ENCODE measurements around the gene NKD2.
"Not testable (repeated sequence)": the region's sequence is repeated elsewhere in the genome, so short reads cannot be mapped to it uniquely, and the experiment has no call there.

NKD2 gene

GRCh38 chr5:999032-999501 lies 9.5 kb upstream of the NKD2 start:
- H3K23ac ChIP-seq (ENCODE audit: low read length), result no peak overlapping the region
- no peak overlapping the region for H3K4me2 ChIP-seq (ENCODE audit: low read length)
- no peaks in the 10 kb centered on the region for H3K27me3 ChIP-seq (ENCODE audit: insufficient read depth, low read length)
- peaks cover 0 to 7% of the 10 kb centered on the region in 2 experiments for H3K4me1 ChIP-seq (ENCODE audit: control insufficient read depth in 1 of 2, insufficient read depth in 2 of 2, low read length in 2 of 2)
- WGBS (ENCODE audit: extremely low coverage, insufficient coverage, insufficient read length), result no CpG with 5 or more reads among the region's 6 CpGs
- no peaks in the 10 kb centered on the region for H3K36me3 ChIP-seq (ENCODE audit: control insufficient read depth in 1 of 2, insufficient read depth in 2 of 2, low read length in 2 of 2)
- H3K27ac ChIP-seq (ENCODE audit: low read depth, low read length), result no peak overlapping the region
- H2AK5ac ChIP-seq (ENCODE audit: low read length), result no peak overlapping the region
- no peak overlapping the region for H3K4me3 ChIP-seq (ENCODE audit: low read depth, low read length)
- peak overlapping the region; percentile 37 for H3K9ac ChIP-seq (ENCODE audit: low read length)
- no peaks in the 10 kb centered on the region for H3K79me2 ChIP-seq (ENCODE audit: control insufficient read depth, insufficient read depth, low read length, poor library complexity)
- H3K79me1 ChIP-seq (ENCODE audit: low read length), result no peaks in the 10 kb centered on the region
- no peak overlapping the region for H4K91ac ChIP-seq (ENCODE audit: low read depth, low read length)
- no peak overlapping the region for H2BK12ac ChIP-seq (ENCODE audit: low read length)
- DNase-seq, result no peak
- H4K8ac ChIP-seq (ENCODE audit: low read depth, low read length), result no peak overlapping the region
- no peak overlapping the region for H3K14ac ChIP-seq (ENCODE audit: low read length)
- H2BK5ac ChIP-seq (ENCODE audit: low read depth, low read length, poor library complexity), result no peak overlapping the region
- no peak overlapping the region for H3K4ac ChIP-seq (ENCODE audit: low read depth, low read length)
- no peak overlapping the region for H3K18ac ChIP-seq (ENCODE audit: low read length)
- no peak overlapping the region for H2AFZ ChIP-seq (ENCODE audit: insufficient read depth, low read length, poor library complexity)
- H2BK120ac ChIP-seq (ENCODE audit: insufficient read depth, low read length, poor library complexity), result no peak overlapping the region
- H3K9me3 ChIP-seq (ENCODE audit: insufficient read depth, low read depth, low read length), result no peaks in the 10 kb centered on the region
- H4K12ac ChIP-seq (ENCODE audit: low read depth, low read length), result no peak overlapping the region

- no peaks in the 10 kb centered on the region for H3K9me3 ChIP-seq (ENCODE audit: insufficient read depth, low read depth, low read length)
- no CpG with 5 or more reads among the region's 5 CpGs for WGBS (ENCODE audit: extremely low coverage, insufficient coverage, insufficient read length)
Observed at GRCh38 chr5:999724-1000123, 8.9 kb upstream of the NKD2 start.

GRCh38 chr5:1000329-1000728 lies 8.3 kb upstream of the NKD2 start:
- Histone ChIP-seq H2AK5ac (ENCODE audit: low read length) (no peak overlapping the region), H3K27ac (ENCODE audit: low read depth, low read length) (no peak overlapping the region), H2BK120ac (ENCODE audit: insufficient read depth, low read length, poor library complexity) (no peak overlapping the region), H3K36me3 (ENCODE audit: control insufficient read depth in 1 of 2, insufficient read depth in 2 of 2, low read length in 2 of 2) (no peaks in the 10 kb centered on the region), H4K8ac (ENCODE audit: low read depth, low read length) (no peak overlapping the region), H3K27me3 (ENCODE audit: insufficient read depth, low read length) (peaks cover 4% of the 10 kb centered on the region), H3K4me2 (ENCODE audit: low read length) (no peak overlapping the region), H3K9ac (ENCODE audit: low read length) (no peak overlapping the region), H2BK5ac (ENCODE audit: low read depth, low read length, poor library complexity) (no peak overlapping the region), H3K14ac (ENCODE audit: low read length) (no peak overlapping the region), H4K91ac (ENCODE audit: low read depth, low read length) (no peak overlapping the region), H3K4ac (ENCODE audit: low read depth, low read length) (no peak overlapping the region), H2AFZ (ENCODE audit: insufficient read depth, low read length, poor library complexity) (no peak overlapping the region), H2BK12ac (ENCODE audit: low read length) (no peak overlapping the region), H3K79me1 (ENCODE audit: low read length) (no peaks in the 10 kb centered on the region), H4K12ac (ENCODE audit: low read depth, low read length) (no peak overlapping the region), H3K4me1 (ENCODE audit: control insufficient read depth in 1 of 2, insufficient read depth in 2 of 2, low read length in 2 of 2) (peaks cover 5 to 14% of the 10 kb centered on the region in 2 experiments), H3K79me2 (ENCODE audit: control insufficient read depth, insufficient read depth, low read length, poor library complexity) (no peaks in the 10 kb centered on the region), H3K23ac (ENCODE audit: low read length) (no peak overlapping the region), H3K18ac (ENCODE audit: low read length) (no peak overlapping the region), H3K9me3 (ENCODE audit: insufficient read depth, low read depth, low read length) (no peaks in the 10 kb centered on the region), H3K4me3 (ENCODE audit: low read depth, low read length) (no peak overlapping the region)
- no peak for DNase-seq
- WGBS (ENCODE audit: extremely low coverage, insufficient coverage, insufficient read length), result no CpG with 5 or more reads among the region's 9 CpGs

More at GRCh38 chr5:999724-1000123, 8.9 kb upstream of the NKD2 start:
- Histone ChIP-seq H3K4me2 (ENCODE audit: low read length) (no peak overlapping the region), H3K79me2 (ENCODE audit: control insufficient read depth, insufficient read depth, low read length, poor library complexity) (no peaks in the 10 kb centered on the region), H3K9ac (ENCODE audit: low read length) (no peak overlapping the region), H2BK12ac (ENCODE audit: low read length) (no peak overlapping the region), H2BK5ac (ENCODE audit: low read depth, low read length, poor library complexity) (no peak overlapping the region), H3K23ac (ENCODE audit: low read length) (no peak overlapping the region), H3K4me3 (ENCODE audit: low read depth, low read length) (no peak overlapping the region), H3K4me1 (ENCODE audit: control insufficient read depth in 1 of 2, insufficient read depth in 2 of 2, low read length in 2 of 2) (peaks cover 3 to 11% of the 10 kb centered on the region in 2 experiments), H4K12ac (ENCODE audit: low read depth, low read length) (no peak overlapping the region), H3K79me1 (ENCODE audit: low read length) (no peaks in the 10 kb centered on the region), H4K8ac (ENCODE audit: low read depth, low read length) (no peak overlapping the region), H3K36me3 (ENCODE audit: control insufficient read depth in 1 of 2, insufficient read depth in 2 of 2, low read length in 2 of 2) (no peaks in the 10 kb centered on the region), H4K91ac (ENCODE audit: low read depth, low read length) (no peak overlapping the region), H3K18ac (ENCODE audit: low read length) (no peak overlapping the region), H2AFZ (ENCODE audit: insufficient read depth, low read length, poor library complexity) (no peak overlapping the region), H2BK120ac (ENCODE audit: insufficient read depth, low read length, poor library complexity) (no peak overlapping the region), H3K27me3 (ENCODE audit: insufficient read depth, low read length) (no peaks in the 10 kb centered on the region), H3K4ac (ENCODE audit: low read depth, low read length) (no peak overlapping the region), H3K27ac (ENCODE audit: low read depth, low read length) (no peak overlapping the region), H2AK5ac (ENCODE audit: low read length) (no peak overlapping the region), H3K14ac (ENCODE audit: low read length) (no peak overlapping the region)
- no peak for DNase-seq

GRCh38 chr5:1000831-1001230 lies 7.8 kb upstream of the NKD2 start:
- not testable (repeated sequence) for H3K79me1 ChIP-seq (ENCODE audit: low read length); H3K14ac ChIP-seq (ENCODE audit: low read length); H3K18ac ChIP-seq (ENCODE audit: low read length); H2BK5ac ChIP-seq (ENCODE audit: low read depth, low read length, poor library complexity); H2AK5ac ChIP-seq (ENCODE audit: low read length); H3K36me3 ChIP-seq (ENCODE audit: control insufficient read depth in 1 of 2, insufficient read depth in 2 of 2, low read length in 2 of 2); H3K4me2 ChIP-seq (ENCODE audit: low read length); H3K9me3 ChIP-seq (ENCODE audit: insufficient read depth, low read depth, low read length); DNase-seq; H3K4me3 ChIP-seq (ENCODE audit: low read depth, low read length); H2AFZ ChIP-seq (ENCODE audit: insufficient read depth, low read length, poor library complexity); H3K9ac ChIP-seq (ENCODE audit: low read length); H4K91ac ChIP-seq (ENCODE audit: low read depth, low read length); H2BK12ac ChIP-seq (ENCODE audit: low read length); H3K23ac ChIP-seq (ENCODE audit: low read length); H4K12ac ChIP-seq (ENCODE audit: low read depth, low read length); H4K8ac ChIP-seq (ENCODE audit: low read depth, low read length); H3K27ac ChIP-seq (ENCODE audit: low read depth, low read length); H3K27me3 ChIP-seq (ENCODE audit: insufficient read depth, low read length); H3K4ac ChIP-seq (ENCODE audit: low read depth, low read length); H2BK120ac ChIP-seq (ENCODE audit: insufficient read depth, low read length, poor library complexity); H3K79me2 ChIP-seq (ENCODE audit: control insufficient read depth, insufficient read depth, low read length, poor library complexity)
- no CpG with 5 or more reads among the region's 11 CpGs for WGBS (ENCODE audit: extremely low coverage, insufficient coverage, insufficient read length)
- H3K4me1 ChIP-seq (ENCODE audit: control insufficient read depth in 1 of 2, insufficient read depth in 2 of 2, low read length in 2 of 2), result peaks cover 5 to 14% of the 10 kb centered on the region in 2 experiments

Measured in trophoblast cell (in vitro differentiated cells and primary cell).